Stimulated activated CD8-positive, alpha-beta memory T cell treated with anti-CD3 and anti-CD28 coated beads, Interleukin-15, amount 100 ng/mL, for 4 hours (primary cell): ENCODE data around the gene KATNB1.
"Not testable (repeated sequence)": the region's sequence is repeated elsewhere in the genome, so short reads cannot be mapped to it uniquely, and the experiment has no call there.

Experiments
- DNase-seq, 2 donors: peaks; one replicate each; pipeline ENCODE4 v3.0.0-alpha.2; 2020; ENCODE audit warnings: low read depth in 2 of 2

The KATNB1 gene

DNA sequence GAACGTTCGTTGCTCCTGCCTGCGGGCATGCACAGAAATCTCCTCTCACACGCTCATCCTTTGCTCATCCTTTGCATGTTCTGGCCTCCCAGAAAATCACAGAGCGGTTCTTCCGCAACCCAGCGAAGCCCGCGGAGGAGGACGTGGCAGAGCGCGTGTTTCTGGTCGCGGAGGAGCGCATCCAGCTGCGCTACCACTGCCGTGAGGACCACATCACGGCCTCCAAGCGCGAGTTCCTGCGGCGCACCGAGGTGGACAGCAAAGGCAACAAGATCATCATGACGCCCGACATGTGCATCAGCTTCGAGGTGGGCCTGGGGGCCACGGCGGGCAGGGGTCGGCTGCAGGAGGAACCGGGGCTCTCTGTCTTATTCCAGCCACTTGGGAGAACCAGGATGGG is 9.6 kb upstream of the KATNB1 start:
- no peak for DNase-seq

DNA sequence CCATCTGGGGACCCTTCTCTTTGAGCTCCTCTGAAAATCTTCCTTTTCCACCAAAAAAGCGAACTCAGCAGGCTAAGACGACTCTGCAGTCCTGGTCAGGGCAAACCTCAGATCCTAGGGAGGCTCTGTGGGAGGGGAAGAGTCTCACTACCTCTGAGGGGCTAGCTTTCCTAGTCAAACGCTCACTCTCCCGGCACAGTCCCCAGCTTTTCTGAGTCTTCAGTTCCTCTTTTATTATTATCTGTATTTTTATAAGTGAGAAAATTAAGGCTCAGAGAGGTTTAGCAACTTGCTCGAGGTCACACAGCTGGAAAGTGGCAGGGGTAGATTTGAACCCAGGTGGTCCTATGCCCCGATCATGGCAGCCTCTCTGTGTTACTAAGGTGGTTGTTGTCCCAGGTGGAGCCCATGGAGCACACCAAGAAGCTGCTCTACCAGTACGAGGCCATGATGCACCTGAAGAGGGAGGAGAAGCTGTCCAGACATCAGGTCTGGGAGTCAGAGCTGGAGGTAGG is 9.1 kb upstream of the KATNB1 start:
- DNase-seq, result no peak

GRCh38 chr16:57727610-57728009 is 8.0 kb upstream of the KATNB1 start:
- DNase-seq, result no peak

- DNase-seq, result no peak
These were observed 7.0 kb upstream of the KATNB1 start for GRCh38 chr16:57728336-57729181.

- no peak for DNase-seq
These were observed 6.4 kb upstream of the KATNB1 start for GRCh38 chr16:57729182-57729484.

- not testable (repeated sequence) for DNase-seq
These were observed 5.7 kb upstream of the KATNB1 start for GRCh38 chr16:57729852-57730251.

DNA sequence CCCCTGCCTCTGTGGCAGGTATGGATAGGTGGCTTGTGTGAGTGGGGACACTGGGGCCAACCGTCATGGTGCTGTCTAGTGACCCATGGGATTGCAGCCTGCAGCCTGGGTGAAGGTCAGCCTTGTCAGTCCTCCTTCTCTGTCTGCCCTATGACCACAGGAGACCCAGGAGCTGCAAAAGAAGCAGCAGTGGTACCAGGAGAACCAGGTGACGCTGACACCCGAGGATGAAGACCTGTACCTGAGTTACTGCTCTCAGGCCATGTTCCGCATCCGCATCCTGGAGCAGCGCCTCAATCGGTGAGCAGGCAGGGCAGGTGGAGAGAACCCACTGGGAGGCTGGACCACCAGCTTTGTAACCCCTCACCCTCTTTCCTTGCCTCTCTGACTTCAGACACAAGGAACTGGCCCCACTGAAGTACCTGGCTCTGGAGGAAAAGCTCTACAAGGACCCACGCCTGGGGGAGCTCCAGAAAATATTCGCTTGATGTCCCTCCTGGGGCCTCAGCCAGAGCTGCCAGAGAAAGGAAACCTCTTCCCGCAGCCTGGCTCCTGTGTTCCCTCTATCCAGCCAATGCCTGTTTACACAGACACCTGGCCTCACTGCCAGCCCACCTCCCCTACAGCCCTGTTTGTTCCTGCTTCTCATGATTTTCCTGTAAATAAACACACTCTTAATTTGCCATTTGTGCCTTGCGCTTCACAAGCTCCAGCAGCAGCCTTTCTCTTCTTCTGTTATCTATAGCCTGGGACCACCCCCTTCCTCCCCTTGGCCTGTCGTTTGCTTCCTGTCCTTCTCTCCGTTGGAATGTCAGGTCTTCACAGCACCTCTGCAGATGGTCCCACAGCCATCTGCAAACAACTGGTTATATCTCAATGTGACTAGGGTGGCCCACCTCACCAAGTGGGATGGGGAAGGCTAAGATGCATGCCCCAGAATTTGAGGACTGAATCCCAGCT is 4.5 kb upstream of the KATNB1 start:
- no peak for DNase-seq

DNA sequence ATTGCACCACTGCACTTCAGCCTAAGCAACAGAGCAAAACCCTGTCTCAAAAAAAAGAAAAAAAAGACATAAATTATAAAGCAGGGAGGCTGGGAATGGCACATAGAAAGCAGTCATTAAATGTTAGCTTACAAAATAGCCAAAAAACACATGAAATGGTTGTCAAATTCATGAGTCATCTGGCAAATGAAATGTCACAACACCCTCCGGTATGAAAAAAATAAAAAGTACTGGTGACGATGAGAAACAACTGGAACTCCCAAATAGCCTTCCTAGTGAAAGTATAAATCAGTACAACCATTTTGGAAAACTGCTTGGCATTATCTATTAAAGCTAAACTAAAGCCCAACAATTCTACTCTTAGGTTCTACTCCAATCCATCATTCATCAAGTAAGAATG is 3.5 kb upstream of the KATNB1 start:
- no peak for DNase-seq

- no peak for DNase-seq
These were observed 2.9 kb upstream of the KATNB1 start for GRCh38 chr16:57732714-57733113.

GRCh38 chr16:57734308-57734924 is 1.2 kb upstream of the KATNB1 start:
- DNase-seq, result no peak

DNA sequence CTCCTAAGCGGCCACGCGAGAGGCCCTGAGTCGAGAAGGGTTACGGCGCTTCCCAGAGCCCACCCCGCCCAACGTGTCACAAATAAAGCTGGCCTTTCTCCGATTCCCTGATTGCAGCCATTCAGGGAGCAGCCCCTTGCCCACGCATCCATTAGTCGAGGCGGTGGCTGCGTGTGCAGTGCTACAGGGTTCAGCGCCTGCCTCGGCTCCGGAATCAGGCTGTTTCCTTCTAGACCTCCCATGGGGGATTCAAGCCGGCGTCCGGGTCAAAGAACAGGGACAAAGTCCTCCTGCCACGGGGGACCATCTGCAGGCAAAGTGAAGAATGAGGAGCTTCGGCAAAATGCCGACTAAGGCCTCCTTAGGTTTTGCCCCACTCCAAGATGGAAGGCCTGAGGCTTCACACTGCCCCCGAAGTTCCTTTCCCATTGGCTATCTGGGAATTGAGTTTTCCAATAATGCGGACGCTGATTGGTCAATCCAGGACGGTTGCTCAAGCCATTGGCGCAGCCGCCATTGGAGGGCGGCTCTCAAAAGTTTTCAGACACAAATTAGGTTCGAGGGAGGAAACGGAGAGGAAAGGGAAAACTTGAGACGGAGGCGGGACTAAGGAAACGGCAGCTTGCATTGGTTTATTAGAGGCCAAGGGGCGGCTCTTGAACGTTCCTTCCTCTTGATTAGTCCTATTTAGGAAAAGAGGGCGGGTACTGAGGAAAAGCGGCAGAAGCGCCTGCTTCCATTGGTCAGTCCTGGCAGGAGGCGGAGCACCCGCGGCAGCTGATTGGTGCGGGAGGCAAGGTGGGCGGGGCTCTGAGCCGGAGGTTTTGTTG is 430 bp upstream of the KATNB1 start:
- DNase-seq, result peak; percentile 93 to 94

GRCh38 chr16:57736419-57737351 is 1.1 kb downstream of the KATNB1 start:
- DNase-seq, result no peak

DNA sequence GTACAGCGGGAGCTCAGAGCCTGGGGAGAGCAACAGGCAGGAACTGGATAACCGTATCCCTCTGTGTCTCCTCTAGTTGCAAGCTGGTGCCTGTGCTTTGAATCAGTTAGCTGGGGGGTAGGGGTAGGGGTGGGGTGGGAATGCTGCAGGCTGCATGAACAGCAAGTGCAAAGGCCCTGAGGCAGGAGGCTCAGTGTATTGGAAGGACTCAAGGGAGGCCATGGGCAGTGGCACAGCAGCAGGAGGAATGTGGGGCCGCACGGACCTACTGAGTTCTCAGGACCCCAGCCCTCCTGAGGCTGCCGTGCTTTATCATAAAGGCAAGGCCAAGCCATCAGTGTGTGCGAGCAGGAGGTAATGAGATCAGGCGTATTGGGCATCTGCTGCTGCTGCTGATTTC is 3.3 kb downstream of the KATNB1 start:
- no peak for DNase-seq

DNA sequence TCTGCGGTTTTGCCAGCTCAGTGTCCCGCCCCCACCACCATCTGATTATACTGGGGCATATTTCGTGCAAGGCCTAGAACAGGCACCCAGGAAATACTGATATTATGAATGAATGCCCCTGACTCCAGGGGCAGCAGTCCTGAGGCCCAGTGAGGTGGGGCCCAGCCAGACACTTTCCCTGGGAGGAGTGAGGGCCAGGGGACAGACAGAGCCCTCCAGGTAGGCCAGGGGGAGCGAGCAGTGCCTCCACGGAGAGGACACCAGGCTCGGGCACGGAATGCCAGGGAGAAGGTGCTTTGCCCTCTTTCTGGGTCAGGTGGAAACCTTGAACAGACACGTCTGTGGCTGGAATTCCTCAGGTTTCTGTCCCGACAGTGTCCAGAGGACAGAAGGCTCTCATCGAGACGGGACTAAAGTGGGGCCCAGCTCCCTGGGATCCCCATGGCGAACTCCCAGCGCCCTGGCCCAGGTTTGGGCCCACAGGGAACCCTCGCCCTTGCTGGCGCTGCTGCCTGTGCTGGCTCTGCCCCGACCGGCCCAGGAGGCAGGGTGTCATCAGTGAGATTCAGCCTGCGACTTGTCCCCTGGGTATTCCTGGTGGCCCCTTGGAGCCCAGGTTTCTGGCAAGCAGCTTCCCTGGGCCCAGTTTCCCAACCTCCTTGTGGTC is 4.3 kb downstream of the KATNB1 start:
- no peak for DNase-seq

DNA sequence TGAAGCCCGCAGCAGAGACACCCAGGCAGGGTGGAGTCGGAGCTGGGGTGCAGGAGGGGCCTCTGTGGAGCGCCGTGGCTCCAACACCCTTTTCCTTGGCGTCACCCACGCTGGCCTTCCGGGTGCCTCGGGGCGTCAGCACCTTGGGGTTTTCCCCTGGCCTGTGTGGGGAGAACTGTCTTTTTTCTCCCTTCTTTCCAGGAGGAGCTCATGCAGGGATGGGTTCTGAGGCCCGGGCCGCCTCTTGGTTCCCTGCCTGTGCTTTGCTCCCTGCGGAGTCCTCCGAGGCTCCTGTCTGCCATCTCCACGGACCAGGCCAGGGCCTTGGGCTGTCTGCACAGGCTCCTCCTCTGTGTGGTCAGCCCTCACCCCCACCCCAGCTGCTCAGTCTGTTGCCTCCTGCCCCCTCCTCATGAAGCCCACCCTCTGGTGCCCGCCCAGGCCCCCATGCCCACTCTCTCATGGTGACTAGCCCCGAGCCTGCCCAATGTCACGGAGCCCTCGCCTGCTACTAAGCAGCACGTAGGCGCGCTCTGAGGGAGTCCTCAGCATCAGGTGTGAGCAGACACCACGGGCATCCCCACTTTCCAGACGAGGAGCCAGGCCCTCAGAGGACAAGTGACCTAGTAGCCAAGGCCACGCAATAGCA is 5.0 kb downstream of the KATNB1 start:
- DNase-seq, result no peak

DNA sequence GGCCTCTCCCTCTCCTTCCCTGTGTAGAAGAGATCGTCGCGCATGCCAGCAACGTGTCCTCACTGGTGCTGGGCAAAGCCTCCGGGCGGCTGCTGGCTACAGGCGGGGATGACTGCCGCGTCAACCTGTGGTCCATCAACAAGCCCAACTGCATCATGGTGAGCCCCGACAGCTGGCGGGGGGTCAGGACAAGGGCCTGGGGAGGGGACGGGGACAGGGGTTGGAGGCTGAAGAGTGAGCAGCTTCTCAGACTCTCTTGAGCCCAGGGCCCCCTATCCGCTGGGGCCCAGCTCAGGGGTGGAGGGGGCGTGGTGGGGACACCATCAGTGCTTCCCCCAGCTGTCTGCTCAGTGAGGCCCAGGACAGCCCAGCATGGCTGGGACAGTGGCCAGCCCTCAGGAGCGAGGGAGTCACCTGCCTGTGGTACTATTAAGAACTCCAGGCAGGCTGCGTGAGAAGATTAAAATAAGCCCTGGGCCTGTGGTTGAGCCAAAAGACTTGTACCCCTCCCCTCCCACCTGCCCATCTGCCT is 6.2 kb downstream of the KATNB1 start:
- DNase-seq, result no peak

DNA sequence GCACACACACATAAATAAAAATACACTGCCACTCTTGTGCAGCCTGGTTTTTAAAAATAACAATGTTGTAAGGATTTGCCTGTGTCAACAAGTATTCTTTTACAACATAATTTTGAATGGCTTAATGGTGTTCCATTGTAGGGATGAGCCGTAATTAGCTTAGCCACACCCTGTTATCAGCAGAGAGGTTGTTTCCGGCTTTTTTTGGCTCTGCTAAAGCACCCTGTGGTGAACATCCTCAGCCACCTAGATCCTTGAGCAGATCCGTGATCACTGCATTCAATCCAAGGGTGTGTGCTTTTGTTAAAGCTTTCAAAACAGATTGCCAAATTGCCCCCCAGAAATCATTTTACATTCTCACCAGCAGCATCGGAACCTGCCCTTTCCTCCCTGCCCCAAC is 7.0 kb downstream of the KATNB1 start:
- no peak for DNase-seq

DNA sequence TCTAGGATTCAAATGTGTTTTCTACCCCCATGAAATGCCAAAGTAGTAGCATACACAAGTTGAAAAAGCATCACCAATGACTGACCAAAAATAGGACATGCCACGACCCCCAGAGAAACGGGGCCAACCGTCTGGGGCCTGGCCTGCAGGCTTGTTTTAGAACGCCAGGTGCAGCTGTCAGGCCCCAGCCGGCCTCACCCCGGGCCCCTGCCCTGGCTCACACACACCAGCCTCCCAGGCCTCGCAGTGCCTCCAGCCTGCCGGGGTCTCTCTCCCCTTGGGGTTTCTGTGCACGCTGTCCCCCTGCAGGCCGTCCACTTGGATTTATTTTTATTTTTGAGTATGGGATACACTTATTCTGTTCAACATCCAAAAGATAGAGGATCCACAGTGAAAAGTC is 7.9 kb downstream of the KATNB1 start:
- DNase-seq, result no peak
